HEK293T (cell line): ENCODE results near the gene TRPM2.

Experiments
- CTCF ChIA-PET: fragments of 350-600 bp; formaldehyde crosslinking; extraction: SDS; loops from one replicate; lab custom pipeline; 2021; ENCODE audit warnings: antibody characterized with exemption, inconsistent platforms; lab: Yijun Ruan, JAX
- POLR2A ChIA-PET: fragments of 350-600 bp; formaldehyde crosslinking; extraction: SDS; loops from one replicate; lab custom pipeline; 2020; ENCODE audit warnings: antibody characterized with exemption, inconsistent platforms; lab: Yijun Ruan, JAX
- DNase-seq: peaks from one replicate; pipeline ENCODE4 v3.0.0; 2012; ENCODE audit warnings: mixed read lengths; ENCODE audit errors: extremely low spot score
- ARNT ChIP-seq: fragments of 450-650 bp; IDR thresholded peaks from 2 replicates; pipeline ENCODE4 v1.6.1; 2017; ENCODE audit warnings: mild to moderate bottlenecking
- BHLHE40 ChIP-seq: fragments of 450-650 bp; IDR thresholded peaks from 2 replicates; pipeline ENCODE4 v1.6.1; 2016; ENCODE audit warnings: mild to moderate bottlenecking, moderate library complexity, borderline replicate concordance
- CTBP1 ChIP-seq: fragments of 450-650 bp; IDR thresholded peaks from 2 replicates; pipeline ENCODE4 v1.6.1; 2016; ENCODE audit warnings: borderline replicate concordance
- ELF4 ChIP-seq: fragments of 450-650 bp; IDR thresholded peaks from 2 replicates; pipeline ENCODE4 v1.6.1; 2017; ENCODE audit warnings: antibody characterized with exemption
- FOXA1 ChIP-seq: fragments of 450-650 bp; IDR thresholded peaks from 2 replicates; pipeline ENCODE4 v1.6.1; 2016; ENCODE audit warnings: mild to moderate bottlenecking
- FOXK2 ChIP-seq: fragments of 450-650 bp; IDR thresholded peaks from 2 replicates; pipeline ENCODE4 v1.6.1; 2016; ENCODE audit warnings: mild to moderate bottlenecking
- FOXM1 ChIP-seq: fragments of 450-650 bp; IDR thresholded peaks from 2 replicates; pipeline ENCODE4 v1.6.1; 2017; ENCODE audit warnings: mild to moderate bottlenecking, borderline replicate concordance
- HDGF ChIP-seq: fragments of 450-650 bp; IDR thresholded peaks from 2 replicates; pipeline ENCODE4 v1.6.1; 2017; ENCODE audit warnings: antibody characterized with exemption, borderline replicate concordance
- L3MBTL2 ChIP-seq: fragments of 450-650 bp; conservative IDR thresholded peaks from 2 replicates; pipeline ENCODE4 v1.6.1; 2016; ENCODE audit warnings: mild to moderate bottlenecking
- LEF1 ChIP-seq: fragments of 450-650 bp; IDR thresholded peaks from 2 replicates; pipeline ENCODE4 v1.6.1; 2017; ENCODE audit warnings: mild to moderate bottlenecking, borderline replicate concordance
- NFRKB ChIP-seq: fragments of 450-650 bp; IDR thresholded peaks from 2 replicates; pipeline ENCODE4 v1.6.1; 2016; ENCODE audit warnings: mild to moderate bottlenecking, moderate library complexity
- PKNOX1 ChIP-seq: fragments of 450-650 bp; IDR thresholded peaks from 2 replicates; pipeline ENCODE4 v1.6.1; 2016
- SP1 ChIP-seq: fragments of 450-650 bp; IDR thresholded peaks from 2 replicates; pipeline ENCODE4 v1.6.1; 2017
- SUZ12 ChIP-seq: fragments of 450-650 bp; IDR thresholded peaks from 2 replicates; pipeline ENCODE4 v1.6.1; 2016; ENCODE audit warnings: mild to moderate bottlenecking
- TARDBP ChIP-seq: fragments of 450-650 bp; IDR thresholded peaks from 2 replicates; pipeline ENCODE4 v1.6.1; 2016
- ZNF384 ChIP-seq: fragments of 450-650 bp; IDR thresholded peaks from 2 replicates; pipeline ENCODE4 v1.6.1; 2016

Gene TRPM2

GRCh38 chr21:44315691-44316203 lies 37.7 kb upstream of the TRPM2 start:
- POLR2A ChIA-PET: interaction anchor here (1.4 kb wide), 1 partner anchor 16 kb away, joined by 3 read pairs; the partner anchor contains the start of gene PFKL
- TF ChIP-seq HDGF (no peak), ZNF384 (no peak), CTBP1 (no peak), SP1 (no peak), ARNT (no peak), L3MBTL2 (no peak), ELF4 (no peak), SUZ12 (no peak), LEF1 (no peak), PKNOX1 (no peak), FOXA1 (no peak), BHLHE40 (no peak), NFRKB (no peak), TARDBP (no peak)
- CTCF ChIA-PET: no interaction called here
- no peak for DNase-seq

- POLR2A ChIA-PET: no interaction called here
- DNase-seq: no peak
- TF ChIP-seq BHLHE40 (no peak), ELF4 (no peak), TARDBP (no peak), LEF1 (no peak), CTBP1 (no peak), ZNF384 (no peak), FOXM1 (no peak), L3MBTL2 (no peak), SP1 (no peak), ARNT (no peak), NFRKB (no peak), HDGF (no peak), SUZ12 (no peak), FOXK2 (no peak), FOXA1 (no peak), PKNOX1 (no peak)
- CTCF ChIA-PET: no interaction called here
These were observed 37.0 kb upstream of the TRPM2 start for GRCh38 chr21:44316277-44316900.

- POLR2A ChIA-PET: no interaction called here
- TF ChIP-seq TARDBP (no peak), HDGF (no peak), CTBP1 (no peak), ZNF384 (no peak)
- CTCF ChIA-PET: no interaction called here
- no peak for DNase-seq
These were observed 36.1 kb upstream of the TRPM2 start for GRCh38 chr21:44317241-44317782.

- POLR2A ChIA-PET: interaction anchor here (1.1 kb wide), 1 partner anchor 21 kb away, joined by 3 read pairs; no protein-coding TSS in a partner anchor
- CTCF ChIA-PET: no interaction called here
- no peak for TF ChIP-seq TARDBP
- no peak for TF ChIP-seq LEF1
- no peak for TF ChIP-seq ARNT
- TF ChIP-seq NFRKB: no peak
- TF ChIP-seq BHLHE40: no peak
- no peak for TF ChIP-seq FOXM1
- TF ChIP-seq SUZ12: no peak
- no peak for DNase-seq
These were observed 35.5 kb upstream of the TRPM2 start for GRCh38 chr21:44317871-44318270.

GRCh38 chr21:44318489-44319285 lies 34.7 kb upstream of the TRPM2 start:
- no peak for TF ChIP-seq FOXA1
- TF ChIP-seq SUZ12: no peak
- no peak for TF ChIP-seq SP1
- no peak for TF ChIP-seq LEF1
- TF ChIP-seq BHLHE40: no peak
- no peak for TF ChIP-seq ARNT
- TF ChIP-seq TARDBP: no peak
- TF ChIP-seq CTBP1: no peak
- TF ChIP-seq ZNF384: no peak
- TF ChIP-seq PKNOX1: no peak
- no peak for TF ChIP-seq FOXK2
- TF ChIP-seq ELF4: no peak
- TF ChIP-seq L3MBTL2: no peak
- TF ChIP-seq FOXM1: no peak
- TF ChIP-seq HDGF: no peak
- TF ChIP-seq NFRKB: no peak
- ChIA-PET POLR2A (interaction anchor here (1.1 kb wide), 1 partner anchor 20 kb away, joined by 3 read pairs; no protein-coding TSS in a partner anchor), CTCF (no interaction called here)
- DNase-seq: no peak
